ENCODE measurements around the gene SLC35E1.

SLC35E1 gene

DNA sequence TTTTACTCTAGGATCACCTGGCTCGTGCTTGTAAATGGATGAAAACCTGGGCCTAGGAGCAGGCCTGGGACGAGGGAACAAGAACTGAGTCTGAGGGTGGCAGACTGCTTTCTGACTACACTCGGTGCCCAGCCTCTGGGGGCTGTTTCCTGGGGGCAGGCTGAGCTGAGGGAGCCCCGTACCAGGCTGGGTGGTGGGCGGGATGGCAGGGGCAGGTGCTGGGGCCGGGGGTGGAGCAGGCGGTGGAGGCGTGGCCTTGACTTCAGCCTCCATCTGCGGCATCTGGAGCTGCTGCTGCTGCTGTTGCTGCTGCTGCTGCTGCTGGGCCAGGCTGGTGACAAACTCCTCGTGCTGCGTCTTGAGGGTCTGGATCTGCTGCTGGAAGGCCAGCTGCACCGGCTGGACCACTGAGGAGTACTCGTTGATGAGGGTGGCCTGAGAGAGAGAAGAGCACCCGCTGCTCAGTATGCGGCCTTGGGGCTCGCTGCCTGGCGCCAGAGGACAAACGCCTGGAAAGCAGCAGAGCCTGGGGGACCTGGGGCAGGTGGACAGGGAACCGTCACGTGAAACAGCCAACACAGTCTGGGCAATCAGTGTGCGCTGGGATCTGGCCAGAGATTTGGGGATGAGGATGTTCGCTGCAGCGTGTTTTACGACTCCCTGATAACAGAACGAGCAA, 42.6 kb downstream of the SLC35E1 start:
- TF ChIP-seq, protein P1, sequence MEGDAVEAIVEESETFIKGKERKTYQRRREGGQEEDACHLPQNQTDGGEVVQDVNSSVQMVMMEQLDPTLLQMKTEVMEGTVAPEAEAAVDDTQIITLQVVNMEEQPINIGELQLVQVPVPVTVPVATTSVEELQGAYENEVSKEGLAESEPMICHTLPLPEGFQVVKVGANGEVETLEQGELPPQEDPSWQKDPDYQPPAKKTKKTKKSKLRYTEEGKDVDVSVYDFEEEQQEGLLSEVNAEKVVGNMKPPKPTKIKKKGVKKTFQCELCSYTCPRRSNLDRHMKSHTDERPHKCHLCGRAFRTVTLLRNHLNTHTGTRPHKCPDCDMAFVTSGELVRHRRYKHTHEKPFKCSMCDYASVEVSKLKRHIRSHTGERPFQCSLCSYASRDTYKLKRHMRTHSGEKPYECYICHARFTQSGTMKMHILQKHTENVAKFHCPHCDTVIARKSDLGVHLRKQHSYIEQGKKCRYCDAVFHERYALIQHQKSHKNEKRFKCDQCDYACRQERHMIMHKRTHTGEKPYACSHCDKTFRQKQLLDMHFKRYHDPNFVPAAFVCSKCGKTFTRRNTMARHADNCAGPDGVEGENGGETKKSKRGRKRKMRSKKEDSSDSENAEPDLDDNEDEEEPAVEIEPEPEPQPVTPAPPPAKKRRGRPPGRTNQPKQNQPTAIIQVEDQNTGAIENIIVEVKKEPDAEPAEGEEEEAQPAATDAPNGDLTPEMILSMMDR (conservative IDR thresholded peaks at IDR 0.05; ENCODE audit: low read depth, low read length), result no peak
- H3K4me3 ChIP-seq (ENCODE audit: low read depth, low read length), result no peak overlapping the region
- no peak for DNase-seq (ENCODE audit: low read depth)

DNA sequence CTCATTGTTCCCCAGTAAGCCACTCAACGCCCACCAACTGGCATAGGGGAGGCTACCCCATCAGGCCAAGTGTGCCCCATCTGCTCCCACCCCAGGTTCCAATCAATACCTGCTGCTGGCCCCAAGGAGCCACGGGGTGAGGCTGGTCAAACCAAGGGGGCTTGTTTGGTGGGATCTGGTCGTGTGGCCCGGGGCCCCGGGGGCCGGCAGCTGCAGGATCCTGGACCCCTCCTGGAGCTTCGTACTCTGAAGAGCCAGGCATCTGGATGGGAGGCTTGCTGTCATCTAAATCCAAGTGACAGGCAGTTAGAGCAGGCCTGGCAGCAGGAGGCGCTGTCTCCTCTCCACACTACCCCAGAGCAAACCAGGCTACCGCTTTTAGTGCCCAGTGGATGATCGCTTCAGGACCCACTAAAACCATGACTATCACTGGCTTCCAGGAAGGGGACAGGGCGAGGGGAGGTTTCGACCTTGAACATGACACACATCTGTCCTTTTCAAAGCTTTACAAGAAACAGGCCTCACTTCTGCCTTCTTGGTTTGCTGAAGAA, 44.2 kb downstream of the SLC35E1 start:
- TF ChIP-seq, protein P1 (conservative IDR thresholded peaks at IDR 0.05; ENCODE audit: low read depth, low read length), result peak; percentile 62
- DNase-seq (ENCODE audit: low read depth), result peak; percentile 40
- H3K4me3 ChIP-seq (ENCODE audit: low read depth, low read length), result no peak overlapping the region

DNA sequence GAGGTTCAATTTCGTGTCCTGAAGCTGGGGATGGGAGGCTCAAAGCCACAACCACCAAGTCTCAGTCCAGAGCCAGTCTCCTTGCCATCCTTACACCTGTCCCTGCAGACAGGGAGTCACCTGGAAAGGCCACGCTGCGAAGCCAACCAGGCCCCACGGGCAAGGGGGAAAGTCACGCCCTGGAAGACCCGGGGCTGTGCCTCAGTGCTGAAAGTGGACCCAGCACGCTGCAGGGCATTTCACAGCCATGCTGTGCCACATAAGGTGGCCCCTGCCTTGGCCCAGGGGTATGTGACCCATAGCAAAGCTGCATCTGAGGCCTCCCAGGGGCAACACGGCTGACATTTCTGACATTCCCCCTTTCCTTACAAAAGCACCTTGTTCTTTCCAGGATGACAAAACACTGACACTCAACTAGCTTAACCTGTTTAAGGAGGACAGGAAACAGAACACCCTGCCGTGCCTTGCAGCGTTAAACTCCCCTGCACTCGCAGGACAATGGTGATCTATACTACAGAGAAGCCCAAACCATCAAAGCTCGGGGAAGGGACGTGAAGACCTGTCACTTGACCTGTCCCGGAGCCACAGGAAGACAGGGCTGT, 44.8 kb downstream of the SLC35E1 start:
- DNase-seq (ENCODE audit: low read depth), result no peak
- TF ChIP-seq, protein P1 (conservative IDR thresholded peaks at IDR 0.05; ENCODE audit: low read depth, low read length), result no peak
- no peak overlapping the region for H3K4me3 ChIP-seq (ENCODE audit: low read depth, low read length)

DNA sequence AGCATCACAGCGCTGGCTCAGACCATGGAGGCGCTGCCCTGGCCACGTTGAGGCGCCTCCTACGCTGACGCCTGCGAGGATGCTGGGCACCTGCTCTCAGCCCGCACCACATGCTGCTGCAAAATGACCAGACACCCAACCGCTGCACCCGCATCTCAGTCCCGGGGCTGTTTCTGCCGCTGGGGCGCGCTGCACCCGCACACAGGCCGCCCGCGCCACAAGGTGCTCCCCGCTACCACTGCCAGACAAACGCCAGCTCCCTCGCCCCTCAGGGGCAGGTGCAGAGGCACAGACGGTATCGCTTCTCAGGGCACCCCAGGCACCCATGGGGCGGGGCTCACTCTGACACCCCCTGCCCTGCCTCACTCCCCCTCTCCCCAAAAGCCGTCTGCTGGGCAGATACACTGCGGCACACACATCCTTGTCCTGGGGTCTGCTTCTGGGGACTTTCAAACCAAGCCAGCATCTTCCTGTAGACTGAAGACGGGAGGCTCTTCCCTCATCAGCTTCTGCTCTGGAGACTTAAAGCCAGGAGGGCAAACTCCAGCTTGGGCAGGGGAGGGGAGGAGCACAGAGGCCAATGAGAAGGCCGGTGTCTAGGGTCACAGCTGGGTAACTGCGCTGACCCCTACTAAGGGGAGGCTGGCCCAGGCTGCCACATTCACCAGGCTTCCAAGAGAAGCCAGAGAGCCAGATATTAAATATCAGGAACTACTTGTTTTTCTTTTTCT, 46.3 kb downstream of the SLC35E1 start:
- TF ChIP-seq, protein P1 (conservative IDR thresholded peaks at IDR 0.05; ENCODE audit: low read depth, low read length), result no peak
- no peak overlapping the region for H3K4me3 ChIP-seq (ENCODE audit: low read depth, low read length)
- no peak for DNase-seq (ENCODE audit: low read depth)

DNA sequence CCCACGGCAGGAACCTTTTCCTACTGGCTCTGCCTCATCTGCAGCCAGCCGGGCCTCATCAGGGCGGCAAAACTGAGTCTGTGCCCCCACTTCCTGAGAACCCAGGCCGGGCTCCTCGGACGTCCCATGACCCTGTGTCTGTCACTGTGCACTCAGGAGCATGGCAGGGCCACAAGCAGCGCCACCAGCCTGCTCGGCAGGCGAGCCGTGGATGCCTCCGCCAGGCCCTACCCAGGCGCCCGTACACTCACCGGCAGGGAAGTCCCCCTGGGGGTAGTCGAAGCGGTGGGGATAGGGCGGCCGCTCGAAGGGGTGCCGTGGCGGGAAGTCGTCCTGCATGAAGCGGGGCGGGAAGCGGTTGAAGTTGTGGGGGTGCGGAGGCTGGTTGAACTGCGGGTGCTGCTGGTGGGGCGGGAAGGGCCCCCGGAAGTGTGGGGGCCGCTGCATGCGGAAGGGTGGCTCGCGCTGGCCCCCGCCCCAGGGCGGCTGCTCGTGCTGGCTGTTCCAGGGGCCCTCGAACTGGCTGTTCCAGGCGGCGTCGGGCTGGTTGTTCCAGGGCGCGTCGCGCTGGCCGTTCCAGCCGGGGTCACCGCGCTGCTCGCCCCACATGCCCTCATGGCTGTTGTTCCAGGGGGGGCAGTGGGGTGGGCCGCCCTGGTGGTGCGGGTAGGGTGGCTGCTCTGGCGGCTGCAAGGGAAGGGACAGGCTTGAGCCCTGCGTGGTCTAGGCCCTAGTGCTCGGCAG, 47.1 kb downstream of the SLC35E1 start:
- no peak for DNase-seq (ENCODE audit: low read depth)
- no peak overlapping the region for H3K4me3 ChIP-seq (ENCODE audit: low read depth, low read length)

More for the DNA sequence above, 47.1 kb downstream of the SLC35E1 start:
- TF ChIP-seq, protein P1 (conservative IDR thresholded peaks at IDR 0.05; ENCODE audit: low read depth, low read length), result no peak
